Endothelial cell of umbilical vein (primary cell): Measurements from ENCODE around the gene FAM210A. TPM values are rescaled to one million over a fixed set of nuclear protein-coding genes. Genes with fewer than 3 reads are reported as not detected.

ENCODE experiments used
- BruUV-seq: library from RNA; stranded (reverse); fragments of 400-500 nt; replicated peaks from 2 replicates; lab custom pipeline; 2021; lab: Mats Ljungman, UMichigan
- CTCF ChIA-PET: fragments of 300-600, 350-600 bp; sonication (Branson Sonifier 250); formaldehyde crosslinking; loops from one replicate; lab custom pipeline; 2021; ENCODE audit warnings: antibody characterized with exemption, inconsistent platforms; lab: Charles Lee
- POLR2A ChIA-PET: fragments of 300-600, 350-600 bp; sonication (Branson Sonifier 250); formaldehyde crosslinking; loops from one replicate; lab custom pipeline; 2021; ENCODE audit warnings: antibody characterized with exemption, inconsistent platforms; lab: Charles Lee
- DNase-seq: peaks from one replicate; pipeline ENCODE4 v3.0.0-alpha.2; 2011; ENCODE audit warnings: low read depth, low spot score
- FAIRE-seq: peaks from 2 replicates; lab custom pipeline; 2011; peaks lifted over from hg19 to GRCh38; lab: Jason Lieb, UNC
- H2AFZ ChIP-seq: 2 replicates; pipeline ENCODE4 v1.6.0; 2012; ENCODE audit warnings: low read depth, low read length, control low read depth, inconsistent platforms
- H3K27ac ChIP-seq: 2 replicates; pipeline ENCODE4 v1.5.1; 2011; ENCODE audit warnings: low read depth, mild to moderate bottlenecking, control low read depth, low read length, moderate library complexity; ENCODE audit not compliant: insufficient read depth
- H3K27me3 ChIP-seq, 2 experiments: 2 replicates each; pipeline versions ENCODE4 v1.6.0 to v1.6.1; 2011; ENCODE audit warnings: low read length in 2 of 2, mixed read lengths in 1 of 2; ENCODE audit not compliant: control insufficient read depth in 2 of 2, insufficient read depth in 2 of 2
- H3K36me3 ChIP-seq, 2 experiments: 2 replicates in 1 of 2; 3 replicates in 1 of 2; pipeline ENCODE4 v1.5.1; 2011; ENCODE audit warnings: low read length in 2 of 2, mild to moderate bottlenecking in 1 of 2, moderate library complexity in 1 of 2; ENCODE audit not compliant: control insufficient read depth in 2 of 2, insufficient read depth in 2 of 2; ENCODE audit errors: extremely low read depth in 1 of 2
- H3K4me1 ChIP-seq: 3 replicates; pipeline ENCODE4 v1.5.1; 2011; ENCODE audit warnings: mild to moderate bottlenecking, low read length; ENCODE audit not compliant: control insufficient read depth, insufficient read depth; ENCODE audit errors: extremely low read depth
- H3K4me2 ChIP-seq: 2 replicates; pipeline ENCODE4 v1.6.1; 2011; ENCODE audit warnings: low read length, control low read depth, mixed read lengths; ENCODE audit not compliant: insufficient read depth
- H3K4me3 ChIP-seq, 3 experiments: fragments of 200-600 bp in 1 of 3; sonication (generic), shearing (Covaris generic) in 1 of 3; replicated peaks in 1 of 3; 2 replicates each; pipeline ENCODE4 v1.5.1; 2011 to 2016; ENCODE audit warnings: control low read depth in 3 of 3, low read length in 3 of 3, mild to moderate bottlenecking in 2 of 3, inconsistent platforms in 1 of 3, low read depth in 1 of 3, moderate library complexity in 1 of 3; ENCODE audit not compliant: insufficient read depth in 1 of 3
- H3K79me2 ChIP-seq: 2 replicates; pipeline ENCODE4 v1.6.0; 2012; ENCODE audit warnings: low read length, inconsistent platforms; ENCODE audit not compliant: control insufficient read depth, insufficient read depth
- H3K9ac ChIP-seq: replicated peaks from 2 replicates; pipeline ENCODE3; 2011; ENCODE audit warnings: low read length, control low read depth; ENCODE audit not compliant: insufficient read depth; ENCODE audit errors: extremely low read depth
- H3K9me1 ChIP-seq: replicated peaks from 3 replicates; pipeline ENCODE4 v1.6.0; 2011; ENCODE audit warnings: mild to moderate bottlenecking, low read length; ENCODE audit not compliant: control insufficient read depth, insufficient read depth; ENCODE audit errors: extremely low read depth
- H3K9me3 ChIP-seq: replicated peaks from 2 replicates; pipeline ENCODE4 v1.5.1; 2012; ENCODE audit warnings: low read length, inconsistent platforms; ENCODE audit not compliant: control insufficient read depth, insufficient read depth
- H4K20me1 ChIP-seq: replicated peaks from 2 replicates; pipeline ENCODE3; 2011; ENCODE audit warnings: mild to moderate bottlenecking, low read length; ENCODE audit not compliant: control insufficient read depth, insufficient read depth; ENCODE audit errors: extremely low read depth
- FOS ChIP-seq: IDR thresholded peaks from 2 replicates; pipeline ENCODE4 v1.6.1; 2011; ENCODE audit warnings: mild to moderate bottlenecking, low read length, moderate library complexity, borderline replicate concordance; ENCODE audit not compliant: insufficient read depth
- JUN ChIP-seq: IDR thresholded peaks from 2 replicates; pipeline ENCODE4 v1.6.1; 2011; ENCODE audit warnings: borderline replicate concordance, low read depth; ENCODE audit not compliant: insufficient read length, insufficient read depth
- MYC ChIP-seq: IDR thresholded peaks from one replicate; pipeline ENCODE4 v1.6.1; 2011; ENCODE audit warnings: mild to moderate bottlenecking, low read depth, low read length
- POLR2AphosphoS5 ChIP-seq: IDR thresholded peaks from 2 replicates; pipeline ENCODE4 v1.6.1; 2012; ENCODE audit warnings: low read depth, mild to moderate bottlenecking, control low read depth, low read length, moderate library complexity; ENCODE audit not compliant: insufficient read depth
- dilution Hi-C: fragments of 300-500 bp; cut with MboI; formaldehyde crosslinking; loops from one replicate; pipeline ENCODE4 v1.15.0; 2019; ENCODE audit warnings: low sequenced_read_pairs; ENCODE audit not compliant: extremely low pct_ligation_motif_present
- intact Hi-C: fragments of 100-400 bp; cut with micrococcal nuclease; formaldehyde crosslinking; loops from one replicate; pipeline ENCODE4 v1.10.0; 2022
- polyA plus RNA-seq, 4 experiments: library from polyadenylated mRNA; depleted of rRNA in 3 of 4; stranded (reverse) in 3 of 4; unstranded in 1 of 4; fragments of >200 nt; gene quantifications; 2 replicates each; pipeline versions ENCODE4 v1.2.1 to v1.2.3, GENCODE V29; 2011 to 2012; ENCODE audit warnings: missing spikeins in 1 of 4
- total RNA-seq: library from RNA; stranded (reverse); gene quantifications from 2 replicates; pipeline ENCODE4 v1.2.3, GENCODE V29; 2021
- TF ChIP-seq, protein P1 (sequence below): IDR thresholded peaks from 2 replicates; pipeline ENCODE4 v1.6.1; 2011; ENCODE audit not compliant: insufficient read depth, insufficient read length
- TF ChIP-seq, protein P2 (sequence below), 2 donors: IDR thresholded peaks; 1 replicate in 1 of 2; 2 replicates in 1 of 2; pipeline ENCODE4 v1.5.1; 2011; ENCODE audit warnings: low read length in 2 of 2, mild to moderate bottlenecking in 2 of 2, moderate library complexity in 2 of 2, control low read depth in 1 of 2, inconsistent platforms in 1 of 2, low read depth in 1 of 2; ENCODE audit not compliant: insufficient read depth in 1 of 2; ENCODE audit errors: extremely low read depth in 1 of 2

Gene FAM210A
- total and polyA plus RNA-seq, 2 donors (not counting 3 experiments of a cell fraction or from before 2014, with no cell fraction given) = 7.1 to 17.3 TPM

DNA sequence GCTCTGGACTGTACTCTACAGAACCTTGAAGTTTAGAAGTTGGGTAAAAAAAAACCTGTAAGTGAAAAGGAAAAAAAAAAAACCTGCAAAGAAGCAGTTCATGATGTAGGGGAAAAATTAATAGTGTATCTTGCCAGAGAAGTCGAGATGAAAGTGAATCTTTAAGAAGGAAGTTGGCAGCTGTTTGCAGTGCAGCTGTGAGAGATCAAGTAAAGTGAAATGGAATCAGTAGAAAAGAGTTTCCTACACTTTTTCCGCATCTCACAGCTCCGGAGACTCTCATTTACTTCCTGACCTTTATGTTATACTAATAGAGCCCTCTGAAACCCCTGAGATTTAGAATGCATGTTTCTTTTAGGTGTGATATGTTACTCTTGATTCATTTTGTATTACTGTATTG, 19.3 kb upstream of the FAM210A start:
- H3K9me1 ChIP-seq = no peaks in the 10 kb centered on the region
- H2AFZ ChIP-seq = no peak overlapping the region
- H3K79me2 ChIP-seq = no peaks in the 10 kb centered on the region
- no peak overlapping the region for H3K4me3 ChIP-seq
- dilution Hi-C loops = no loop called here
- H3K9me3 ChIP-seq = no peaks in the 10 kb centered on the region
- no peak overlapping the region for H3K27ac ChIP-seq
- H3K4me1 ChIP-seq = no peaks in the 10 kb centered on the region
- no peaks in the 10 kb centered on the region for H3K27me3 ChIP-seq
- no TSS peak for BruUV-seq
- FAIRE-seq = no peak
- H3K36me3 ChIP-seq = peaks cover 16 to 20% of the 10 kb centered on the region in 2 experiments
- H3K9ac ChIP-seq = no peak overlapping the region
- no peak overlapping the region for H3K4me2 ChIP-seq
- no peak for DNase-seq
- intact Hi-C loops = no loop called here
- H4K20me1 ChIP-seq = no peaks in the 10 kb centered on the region
- POLR2A ChIA-PET = no interaction called here
- CTCF ChIA-PET = no interaction called here
- TF ChIP-seq MYC (no peak), POLR2AphosphoS5 (no peak), FOS (no peak), JUN (no peak)
- TF ChIP-seq, protein P1, sequence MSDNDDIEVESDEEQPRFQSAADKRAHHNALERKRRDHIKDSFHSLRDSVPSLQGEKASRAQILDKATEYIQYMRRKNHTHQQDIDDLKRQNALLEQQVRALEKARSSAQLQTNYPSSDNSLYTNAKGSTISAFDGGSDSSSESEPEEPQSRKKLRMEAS = no peak
- TF ChIP-seq, protein P2, sequence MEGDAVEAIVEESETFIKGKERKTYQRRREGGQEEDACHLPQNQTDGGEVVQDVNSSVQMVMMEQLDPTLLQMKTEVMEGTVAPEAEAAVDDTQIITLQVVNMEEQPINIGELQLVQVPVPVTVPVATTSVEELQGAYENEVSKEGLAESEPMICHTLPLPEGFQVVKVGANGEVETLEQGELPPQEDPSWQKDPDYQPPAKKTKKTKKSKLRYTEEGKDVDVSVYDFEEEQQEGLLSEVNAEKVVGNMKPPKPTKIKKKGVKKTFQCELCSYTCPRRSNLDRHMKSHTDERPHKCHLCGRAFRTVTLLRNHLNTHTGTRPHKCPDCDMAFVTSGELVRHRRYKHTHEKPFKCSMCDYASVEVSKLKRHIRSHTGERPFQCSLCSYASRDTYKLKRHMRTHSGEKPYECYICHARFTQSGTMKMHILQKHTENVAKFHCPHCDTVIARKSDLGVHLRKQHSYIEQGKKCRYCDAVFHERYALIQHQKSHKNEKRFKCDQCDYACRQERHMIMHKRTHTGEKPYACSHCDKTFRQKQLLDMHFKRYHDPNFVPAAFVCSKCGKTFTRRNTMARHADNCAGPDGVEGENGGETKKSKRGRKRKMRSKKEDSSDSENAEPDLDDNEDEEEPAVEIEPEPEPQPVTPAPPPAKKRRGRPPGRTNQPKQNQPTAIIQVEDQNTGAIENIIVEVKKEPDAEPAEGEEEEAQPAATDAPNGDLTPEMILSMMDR (IDR thresholded peaks at IDR 0.05; ENCODE audit: extremely low read depth in 1 of 2, insufficient read depth in 1 of 2, low read depth in 1 of 2, low read length in 2 of 2) = no peak
